ENCODE data around the gene TLNRD1.
"Not testable (repeated sequence)": the region's sequence is repeated elsewhere in the genome, so short reads cannot be mapped to it uniquely, and the experiment has no call there.

TLNRD1 gene

DNA sequence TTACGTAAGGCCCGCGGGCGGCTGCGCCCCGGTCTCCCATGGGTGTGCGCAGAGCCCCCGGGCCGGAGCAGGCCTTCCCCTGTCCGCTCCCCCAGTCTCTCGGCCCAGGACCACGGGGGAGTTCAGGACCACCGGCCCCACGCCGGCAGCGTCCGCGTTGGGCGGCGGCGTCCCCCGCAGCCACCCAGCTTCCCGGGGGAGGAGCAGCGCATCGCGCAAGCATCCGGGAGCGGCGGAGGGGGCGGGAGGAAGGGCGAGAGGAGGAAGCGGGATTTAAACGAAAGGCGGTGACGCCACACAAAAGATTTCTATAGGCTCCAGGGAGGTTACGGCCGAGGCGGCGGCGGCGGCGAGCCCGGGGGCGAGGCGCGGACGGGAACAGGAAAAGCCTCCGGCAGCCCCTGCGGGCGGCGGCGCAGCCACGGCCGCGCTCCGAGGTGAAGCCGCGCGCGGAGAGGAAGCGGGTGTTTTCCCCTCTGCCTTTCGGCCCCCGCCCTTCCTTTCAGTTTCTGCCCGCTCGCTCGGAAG is at the start of gene TLNRD1:
Gene TLNRD1, plus strand, starts transcription at position 300 of the 528 bp plus-strand sequence. CDS start 1,349 bp downstream, outside the sequence.
- TF ChIP-seq, protein P1, sequence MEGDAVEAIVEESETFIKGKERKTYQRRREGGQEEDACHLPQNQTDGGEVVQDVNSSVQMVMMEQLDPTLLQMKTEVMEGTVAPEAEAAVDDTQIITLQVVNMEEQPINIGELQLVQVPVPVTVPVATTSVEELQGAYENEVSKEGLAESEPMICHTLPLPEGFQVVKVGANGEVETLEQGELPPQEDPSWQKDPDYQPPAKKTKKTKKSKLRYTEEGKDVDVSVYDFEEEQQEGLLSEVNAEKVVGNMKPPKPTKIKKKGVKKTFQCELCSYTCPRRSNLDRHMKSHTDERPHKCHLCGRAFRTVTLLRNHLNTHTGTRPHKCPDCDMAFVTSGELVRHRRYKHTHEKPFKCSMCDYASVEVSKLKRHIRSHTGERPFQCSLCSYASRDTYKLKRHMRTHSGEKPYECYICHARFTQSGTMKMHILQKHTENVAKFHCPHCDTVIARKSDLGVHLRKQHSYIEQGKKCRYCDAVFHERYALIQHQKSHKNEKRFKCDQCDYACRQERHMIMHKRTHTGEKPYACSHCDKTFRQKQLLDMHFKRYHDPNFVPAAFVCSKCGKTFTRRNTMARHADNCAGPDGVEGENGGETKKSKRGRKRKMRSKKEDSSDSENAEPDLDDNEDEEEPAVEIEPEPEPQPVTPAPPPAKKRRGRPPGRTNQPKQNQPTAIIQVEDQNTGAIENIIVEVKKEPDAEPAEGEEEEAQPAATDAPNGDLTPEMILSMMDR (IDR thresholded peaks at IDR 0.05; ENCODE audit: low read length, missing control alignments), result no peak
- DNase-seq (ENCODE audit: low read depth), result peak; percentile 92

GRCh38 chr15:80951941-80952340 is 48.8 kb upstream of the TLNRD1 start:
- no peak overlapping the region for H3K4me3 ChIP-seq (replicated peaks; ENCODE audit: low read depth, low read length)
- no peak for DNase-seq (ENCODE audit: low read depth)
- TF ChIP-seq, protein P1 (IDR thresholded peaks at IDR 0.05; ENCODE audit: low read length, missing control alignments), result no peak

More for the DNA sequence above, at the start of gene TLNRD1:
- peak within 1 kb of the TSS; percentile 90 for H3K4me3 ChIP-seq (replicated peaks; ENCODE audit: low read depth, low read length)

- TF ChIP-seq, protein P1 (IDR thresholded peaks at IDR 0.05; ENCODE audit: low read length, missing control alignments), result no peak
- DNase-seq (ENCODE audit: low read depth), result no peak
- no peak overlapping the region for H3K4me3 ChIP-seq (replicated peaks; ENCODE audit: low read depth, low read length)
Observed at GRCh38 chr15:80953001-80953952, 47.4 kb upstream of the TLNRD1 start.

DNA sequence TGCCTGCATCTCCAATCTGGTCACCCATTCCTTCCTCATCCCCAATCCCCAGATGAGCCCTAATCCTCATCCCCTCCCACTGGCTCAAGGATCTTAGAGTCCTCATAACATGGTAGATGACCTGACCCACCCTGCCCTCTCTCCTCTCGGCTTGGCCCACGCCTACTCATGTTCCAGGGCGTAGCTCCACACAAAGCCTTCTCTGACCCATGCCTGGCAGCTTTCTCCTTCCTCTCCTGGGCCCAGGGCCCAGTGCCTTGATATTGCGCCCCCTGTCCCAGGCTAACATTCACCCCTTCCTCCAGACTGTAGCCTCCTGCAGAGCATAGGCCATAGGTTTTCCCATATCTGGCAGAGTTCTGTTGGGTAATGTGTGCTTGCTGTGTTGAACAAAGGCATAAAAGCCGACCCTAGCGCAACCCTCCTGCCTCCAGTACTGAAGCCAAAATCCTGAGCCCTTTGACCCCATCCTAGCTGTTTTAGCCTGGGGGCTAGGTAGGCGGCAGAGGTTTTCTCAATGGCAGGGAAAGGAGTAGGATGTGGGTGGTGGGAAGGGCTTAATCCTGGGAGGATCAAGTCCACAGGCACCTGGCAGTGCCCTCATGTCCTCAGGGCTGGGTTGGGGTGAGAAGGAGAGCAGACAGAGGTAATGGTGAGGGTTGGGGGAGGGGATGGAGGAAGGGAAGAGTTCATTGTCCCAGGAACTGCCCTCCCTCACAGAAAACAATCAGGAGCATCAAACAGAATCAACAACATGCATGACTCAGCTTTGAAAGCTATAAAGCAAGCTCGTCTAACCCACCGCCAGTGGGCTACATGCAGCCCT is 46.6 kb upstream of the TLNRD1 start:
- DNase-seq (ENCODE audit: low read depth), result no peak
- H3K4me3 ChIP-seq (replicated peaks; ENCODE audit: low read depth, low read length), result no peak overlapping the region
- TF ChIP-seq, protein P1 (IDR thresholded peaks at IDR 0.05; ENCODE audit: low read length, missing control alignments), result no peak

DNA sequence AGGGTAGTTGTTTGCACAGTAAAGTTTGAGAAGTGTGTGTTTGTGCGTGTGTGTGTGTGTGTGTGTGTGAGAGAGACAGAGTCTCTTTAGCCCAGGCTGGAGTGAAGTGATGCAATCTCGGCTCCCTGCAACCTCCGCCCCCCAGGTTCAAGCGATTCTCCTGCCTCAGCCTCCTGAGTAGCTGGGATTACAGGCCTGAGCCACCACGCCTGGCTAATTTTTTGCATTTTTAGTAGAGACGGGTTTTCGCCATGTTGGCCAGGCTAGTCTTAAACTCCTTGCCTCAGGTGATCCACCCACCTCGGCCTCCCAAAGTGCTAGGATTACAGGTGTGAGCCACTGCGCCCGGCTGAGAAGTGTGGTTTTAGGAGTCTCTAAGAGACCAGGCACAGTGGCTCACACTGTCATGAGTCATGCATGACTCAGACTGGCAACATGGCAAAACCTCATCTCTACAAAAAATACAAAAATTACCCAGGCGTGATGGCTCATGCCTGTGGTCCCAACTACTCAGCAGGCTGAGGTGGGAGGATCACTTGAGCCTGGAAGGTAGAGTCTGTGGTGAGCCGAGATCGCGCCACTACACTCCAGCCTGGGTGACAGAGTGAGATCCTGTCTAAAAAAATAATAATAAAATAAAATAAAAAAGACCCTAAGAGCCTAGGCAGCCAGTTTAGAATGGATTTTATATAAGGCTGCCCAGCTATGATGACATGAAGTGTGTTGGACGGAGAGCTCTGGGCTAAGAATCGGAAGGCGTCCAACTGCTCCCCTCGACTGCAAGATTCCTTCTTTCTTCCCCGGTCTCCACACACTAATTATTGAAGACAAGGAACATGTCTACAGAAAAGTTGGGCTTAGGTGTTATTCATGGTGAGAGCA is 44.9 kb upstream of the TLNRD1 start:
- DNase-seq (ENCODE audit: low read depth), result peak; percentile 81
- H3K4me3 ChIP-seq (replicated peaks; ENCODE audit: low read depth, low read length), result not testable (repeated sequence)

DNA sequence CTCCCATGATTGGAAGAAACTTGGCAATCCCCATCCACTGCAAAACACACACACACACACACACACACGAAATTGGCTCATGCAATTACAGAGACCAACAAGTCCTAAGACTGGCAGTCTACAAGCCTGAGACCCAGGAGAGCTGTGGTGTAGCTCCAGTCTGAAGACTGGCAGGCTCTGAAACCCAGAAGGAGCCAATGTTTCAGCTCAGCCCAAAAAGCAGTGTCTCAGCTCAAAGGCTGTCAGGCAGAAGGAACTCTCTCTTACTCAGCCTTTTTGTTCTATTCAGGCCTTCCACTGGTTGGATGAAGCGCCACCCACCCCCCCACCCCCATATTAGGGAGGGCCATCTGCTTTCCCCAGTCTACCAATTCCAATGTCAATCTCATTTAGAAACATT is 43.2 kb upstream of the TLNRD1 start:
- TF ChIP-seq, protein P1 (IDR thresholded peaks at IDR 0.05; ENCODE audit: low read length, missing control alignments), result no peak
- no peak overlapping the region for H3K4me3 ChIP-seq (replicated peaks; ENCODE audit: low read depth, low read length)
- no peak for DNase-seq (ENCODE audit: low read depth)

Measured in fibroblast of pulmonary artery (primary cell).